HCT116 (cell line): ENCODE data around the gene KRT33A. TPM values are rescaled to one million over a fixed set of nuclear protein-coding genes. Genes with fewer than 3 reads are reported as not detected.
"Not testable (repeated sequence)": the region's sequence is repeated elsewhere in the genome, so short reads cannot be mapped to it uniquely, and the experiment has no call there.

Experiments used
- ATAC-seq: fragments of 200-7000 bp; cut with Tn5 transposase; 2 replicates; pipeline ENCODE4 v1.9.1; 2020; ENCODE audit warnings: mild to moderate bottlenecking, moderate library complexity
- Bru-seq: library from RNA; stranded (reverse); fragments of 400-500 nt; gene quantifications from one replicate; lab custom pipeline; 2021; lab: Mats Ljungman, UMichigan
- BruChase-seq, 2 experiments: library from RNA; stranded (reverse); fragments of 400-500 nt; gene quantifications; one replicate each; lab custom pipeline; 2021; lab: Mats Ljungman, UMichigan
- BruUV-seq: library from RNA; stranded (reverse); fragments of 400-500 nt; replicated peaks from 2 replicates; lab custom pipeline; 2021; lab: Mats Ljungman, UMichigan
- CTCF ChIA-PET: fragments of 300-600 bp; sonication (Branson Sonifier 250); formaldehyde crosslinking; loops from one replicate; lab custom pipeline; 2021; ENCODE audit warnings: antibody characterized with exemption; lab: Charles Lee
- POLR2A ChIA-PET: fragments of 300-600, 350-600 bp; sonication (Branson Sonifier 250); formaldehyde crosslinking; loops from one replicate; lab custom pipeline; 2021; ENCODE audit warnings: antibody characterized with exemption; lab: Charles Lee
- RAD21 ChIA-PET, 2 experiments: fragments of 300-600 bp; sonication (Branson Sonifier 250); formaldehyde crosslinking; loops; one replicate each; lab custom pipeline; 2023; ENCODE audit warnings: low total read pairs in 2 of 2; ENCODE audit not compliant: uncharacterized antibody in 2 of 2, unreplicated experiment in 2 of 2, low non-redundant PET in 1 of 2; lab: Charles Lee
- DNase-seq: peaks from one replicate; pipeline ENCODE4 v3.0.0-alpha.2; 2010; ENCODE audit warnings: low read depth, low spot score
- H2AFZ ChIP-seq: fragments of 200-600 bp; shearing (Covaris generic), sonication (generic); 2 replicates; pipeline ENCODE4 v1.6.1; 2017; ENCODE audit warnings: low read depth, mixed run types, mixed read lengths, antibody characterized with exemption, low read length; ENCODE audit not compliant: poor library complexity, severe bottlenecking
- H3K27ac ChIP-seq: 2 replicates; pipeline ENCODE4 v1.5.1; 2012; ENCODE audit warnings: low read depth, low read length
- H3K27me3 ChIP-seq: fragments of 200-600 bp; sonication (generic); 2 replicates; pipeline ENCODE4 v1.6.1; 2016; ENCODE audit warnings: mixed run types, low read length, mixed read lengths; ENCODE audit not compliant: insufficient read depth
- H3K36me3 ChIP-seq, 2 experiments: fragments of 200-500 bp in 1 of 2; fragments of 200-600 bp in 1 of 2; sonication (Bioruptor generic) in 1 of 2; sonication (generic) in 1 of 2; 2 replicates each; pipeline versions ENCODE4 v1.5.1 to v1.6.1; 2014 to 2016; ENCODE audit warnings: low read length in 2 of 2, inconsistent platforms in 1 of 2, mixed read lengths in 1 of 2, mixed run types in 1 of 2; ENCODE audit not compliant: insufficient read depth in 2 of 2, control insufficient read depth in 1 of 2
- H3K4me1 ChIP-seq, 2 experiments: fragments of 200-600 bp in 1 of 2; sonication (generic) in 1 of 2; 2 replicates each; pipeline versions ENCODE4 v1.5.1 to v1.6.1; 2012 to 2017; ENCODE audit warnings: low read length in 2 of 2, inconsistent platforms in 1 of 2, mild to moderate bottlenecking in 1 of 2, mixed read lengths in 1 of 2, mixed run types in 1 of 2, moderate library complexity in 1 of 2; ENCODE audit not compliant: insufficient read depth in 2 of 2, control insufficient read depth in 1 of 2
- H3K4me2 ChIP-seq: fragments of 200-600 bp; sonication (generic); 2 replicates; pipeline ENCODE4 v1.6.1; 2017; ENCODE audit warnings: mixed run types, low read length, mixed read lengths
- H3K4me3 ChIP-seq, 2 experiments: fragments of 200-600 bp in 1 of 2; sonication (generic) in 1 of 2; replicated peaks in 1 of 2; 2 replicates each; pipeline ENCODE4 v1.5.1; 2011 to 2016; ENCODE audit warnings: low read length in 2 of 2, control low read depth in 1 of 2, low read depth in 1 of 2, mild to moderate bottlenecking in 1 of 2, mixed read lengths in 1 of 2, mixed run types in 1 of 2
- H3K79me2 ChIP-seq: fragments of 200-600 bp; sonication (generic); 2 replicates; pipeline ENCODE4 v1.6.1; 2017; ENCODE audit warnings: mild to moderate bottlenecking, mixed run types, low read length, moderate library complexity, mixed read lengths; ENCODE audit not compliant: insufficient read depth
- H3K9ac ChIP-seq: fragments of 200-600 bp; sonication (generic); 2 replicates; pipeline ENCODE4 v1.6.1; 2016; ENCODE audit warnings: low read length, mixed read lengths
- H3K9me2 ChIP-seq: fragments of 200-600 bp; sonication (generic), shearing (Covaris generic); 2 replicates; pipeline ENCODE4 v1.6.1; 2017; ENCODE audit warnings: mixed run types, mild to moderate bottlenecking, moderate library complexity; ENCODE audit not compliant: insufficient read depth
- H3K9me3 ChIP-seq, 2 experiments: fragments of 200-500 bp in 1 of 2; fragments of 200-600 bp in 1 of 2; sonication (Bioruptor generic) in 1 of 2; sonication (generic) in 1 of 2; 2 replicates each; pipeline ENCODE4 v1.6.1; 2014 to 2017; ENCODE audit warnings: low read length in 2 of 2, mixed read lengths in 2 of 2, inconsistent platforms in 1 of 2, low read depth in 1 of 2, mild to moderate bottlenecking in 1 of 2, mixed run types in 1 of 2, moderate library complexity in 1 of 2; ENCODE audit not compliant: control insufficient read depth in 1 of 2, insufficient read depth in 1 of 2
- H4K20me1 ChIP-seq: fragments of 200-600 bp; sonication (generic), shearing (Covaris generic); 2 replicates; pipeline ENCODE4 v1.6.1; 2017; ENCODE audit warnings: mixed run types, mild to moderate bottlenecking, moderate library complexity; ENCODE audit not compliant: insufficient read depth
- ZFX ChIP-seq: fragments of 450-650 bp; IDR thresholded peaks from 2 replicates; pipeline ENCODE4 v1.6.1; 2017
- intact Hi-C: fragments of 100-400 bp; cut with micrococcal nuclease; formaldehyde crosslinking; loops from 2 replicates; pipeline ENCODE4 v1.10.0; 2022
- long read RNA-seq: library from polyadenylated mRNA; unstranded; transcript quantifications from one replicate; pipeline ENCODE4 v2.0.0, GENCODE V29; 2021; ENCODE audit not compliant: unreplicated experiment
- polyA plus RNA-seq: library from polyadenylated mRNA; unstranded; fragments of >200 nt; gene quantifications from 2 replicates; pipeline ENCODE4 v1.2.1, GENCODE V29; 2012; ENCODE audit warnings: missing spikeins
- total RNA-seq: library from RNA; stranded (reverse); gene quantifications from one replicate; pipeline ENCODE4 v1.2.1, GENCODE V29; 2021; ENCODE audit not compliant: unreplicated experiment

Gene KRT33A
- total RNA-seq (not detected), Bru-seq, nascent RNA (not detected), BruChase-seq, experiment 1, labeled RNA remaining after a 6-hour chase (not detected), BruChase-seq, experiment 2, labeled RNA remaining after a 2-hour chase (not detected)
- not detected in 2 replicates for polyA plus RNA-seq
- long read RNA-seq: 0 reads

DNA sequence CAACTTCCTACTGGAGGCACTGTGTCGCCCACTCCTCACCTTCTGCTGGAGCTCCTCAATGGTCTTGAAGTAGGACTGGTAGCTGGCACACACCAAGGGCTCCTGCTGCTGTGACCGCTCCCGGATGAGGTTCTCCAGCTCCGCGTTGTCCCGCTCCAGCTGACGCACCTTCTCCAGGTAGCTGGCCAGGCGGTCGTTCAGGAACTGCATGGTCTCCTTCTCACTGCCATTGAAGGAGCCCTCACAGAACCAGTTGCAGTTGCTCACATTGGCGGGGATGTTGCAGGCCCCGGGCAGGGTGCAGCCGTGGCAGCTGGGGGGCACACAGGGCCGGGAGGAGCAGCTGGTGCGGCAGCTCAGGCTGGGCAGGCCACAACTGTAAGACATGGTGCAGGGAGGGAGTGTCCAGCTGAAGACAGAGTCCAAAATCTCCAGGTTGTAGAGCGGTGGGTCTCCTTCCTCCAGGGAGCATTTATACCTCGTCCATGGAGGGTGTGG is at the start of gene KRT33A:
Gene KRT33A (minus strand): TSS at position 448 of the 498 bp plus-strand sequence. CDS start 61 bp downstream, at position 387.
- POLR2A ChIA-PET, intact Hi-C loops, BruUV-seq: not testable (repeated sequence)

GRCh38 chr17:41396996-41397660 is 46.5 kb upstream of the KRT33A start, which contains the start of gene KRT31:
Gene KRT31, minus strand, starts transcription at chr17:41397608. Its CDS starts 69 bp downstream, at chr17:41397539.
- BruUV-seq: no TSS peak
- H3K79me2 ChIP-seq: no peaks in the 10 kb centered on the region
- RAD21 ChIA-PET: no interaction called here
- POLR2A ChIA-PET: no interaction called here
- H3K9ac ChIP-seq: no peak within 1 kb of the TSS
- no peaks in the 10 kb centered on the region for H3K9me2 ChIP-seq
- no peak within 1 kb of the TSS for H3K4me2 ChIP-seq
- intact Hi-C loops: no loop called here
- H2AFZ ChIP-seq: no peak within 1 kb of the TSS
- H3K4me1 ChIP-seq: peaks cover 8 to 40% of the 10 kb centered on the region in 2 experiments; a peak in 3 of 4 replicates
- no peak for ATAC-seq
- no peak within 1 kb of the TSS for H3K4me3 ChIP-seq
- H3K27ac ChIP-seq: no peak within 1 kb of the TSS
- no peaks in the 10 kb centered on the region for H4K20me1 ChIP-seq
- no peaks in the 10 kb centered on the region for H3K27me3 ChIP-seq
- no peaks in the 10 kb centered on the region for H3K36me3 ChIP-seq
- DNase-seq: no peak
- CTCF ChIA-PET: no interaction called here
- H3K9me3 ChIP-seq: peaks cover 0 to 5% of the 10 kb centered on the region in 2 experiments; a peak in 1 of 4 replicates
- TF ChIP-seq ZFX: no peak
- TF ChIP-seq, all 23 proteins: peak for 0

More for the DNA sequence above, at the start of gene KRT33A:
- H3K4me3 ChIP-seq, H3K27me3 ChIP-seq, H2AFZ ChIP-seq, H3K4me2 ChIP-seq, H3K27ac ChIP-seq, H3K9ac ChIP-seq, H3K79me2 ChIP-seq, H3K4me1 ChIP-seq, H3K9me3 ChIP-seq, RAD21 ChIA-PET, H3K9me2 ChIP-seq, H3K36me3 ChIP-seq, ATAC-seq, DNase-seq, H4K20me1 ChIP-seq: not testable (repeated sequence)
- CTCF ChIA-PET: interaction anchor here (0.8 kb wide), 1 partner anchor 21 kb away, joined by 3 read pairs; no protein-coding TSS in a partner anchor
